ENCODE measurements around the gene NIPA2. TPM values are rescaled to one million over a fixed set of nuclear protein-coding genes. Genes with fewer than 3 reads are reported as not detected.

Gene NIPA2
- polyA plus RNA-seq, 12 donors: 30.3 to 50.1 (median 43.4) TPM; not detected in 1

- DNase-seq: no peak
Observed at GRCh38 chr15:22893881-22894280, 55.4 kb downstream of the NIPA2 start.

GRCh38 chr15:22895465-22896190, 57.2 kb downstream of the NIPA2 start:
- DNase-seq: no peak

DNA sequence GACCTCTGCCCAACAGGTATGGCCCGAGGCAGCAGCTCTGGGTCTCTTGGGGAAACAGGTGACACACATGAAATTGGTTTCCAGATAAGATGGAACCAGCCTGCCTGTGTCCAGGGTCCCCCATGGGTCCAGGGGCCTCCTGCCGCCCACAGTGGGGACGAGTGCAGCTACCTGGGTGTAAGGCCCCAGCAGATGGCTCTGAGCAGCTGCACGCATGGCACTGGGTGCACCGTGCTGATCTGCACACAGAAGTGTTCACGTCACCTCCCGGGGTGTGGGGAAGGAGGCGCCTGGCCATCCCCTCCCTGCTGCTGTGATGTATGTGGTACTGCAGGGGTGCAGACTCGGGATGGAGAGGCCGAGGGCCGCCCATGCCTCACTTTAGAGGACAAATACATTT, 63.6 kb downstream of the NIPA2 start:
- DNase-seq: no peak

GRCh38 chr15:22902578-22902977, 64.1 kb downstream of the NIPA2 start:
- no peak for DNase-seq

- no peak for DNase-seq
Observed at GRCh38 chr15:22902981-22903380, 64.5 kb downstream of the NIPA2 start.

DNA sequence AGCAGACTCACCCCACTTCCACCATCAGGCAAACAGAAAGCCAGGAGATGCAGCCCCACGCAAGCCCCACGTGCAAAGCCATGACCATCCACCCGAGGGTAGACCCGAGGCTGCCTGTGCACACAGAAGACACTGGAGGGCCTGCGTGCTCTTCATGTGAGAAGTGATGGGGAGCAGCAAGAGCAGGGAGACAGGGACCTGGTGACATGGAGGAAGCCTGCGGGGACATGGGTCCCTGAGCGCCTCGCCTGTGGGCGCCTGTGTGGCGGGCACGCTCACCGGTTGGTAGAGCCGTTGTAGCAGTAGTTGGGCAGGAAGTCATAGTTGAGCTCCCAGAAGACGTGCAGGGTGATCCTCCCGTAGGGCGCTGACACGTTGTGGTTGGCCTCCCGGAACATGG, 65.0 kb downstream of the NIPA2 start:
- no peak for DNase-seq

DNA sequence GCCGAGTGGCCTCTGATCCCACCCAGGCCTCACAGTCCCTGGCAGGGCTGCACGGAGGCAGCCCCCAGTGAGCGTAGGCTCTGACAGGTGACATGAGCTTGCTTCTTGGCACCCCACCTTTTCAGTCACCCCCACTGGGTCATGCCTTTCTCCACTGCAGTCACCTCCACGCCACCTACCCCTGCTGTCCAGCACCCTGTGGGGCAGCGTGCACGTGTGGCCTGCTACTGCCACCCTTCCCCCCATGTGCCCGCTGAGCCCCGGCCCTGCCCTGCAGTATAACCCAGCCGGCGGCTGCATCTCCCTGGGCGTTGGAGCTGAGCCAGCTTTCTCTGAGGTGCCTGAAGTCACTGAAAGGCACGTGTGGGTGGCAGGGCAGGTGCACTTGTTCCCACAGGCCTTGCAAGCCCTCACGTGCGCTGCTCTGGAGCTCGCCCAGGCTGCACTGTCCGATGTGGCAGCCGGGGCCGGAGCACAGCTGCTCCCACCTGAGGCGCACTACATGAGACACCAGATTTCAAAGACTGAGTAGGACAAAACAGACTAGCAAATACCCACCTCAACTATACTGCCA, 65.6 kb downstream of the NIPA2 start:
- no peak for DNase-seq

- DNase-seq: no peak
Observed at GRCh38 chr15:22904736-22905135, 66.3 kb downstream of the NIPA2 start.

- DNase-seq: no peak
Observed at GRCh38 chr15:22907161-22907950, 68.9 kb downstream of the NIPA2 start.

- no peak for DNase-seq
Observed at GRCh38 chr15:22908830-22909229, 70.4 kb downstream of the NIPA2 start.

- no peak for DNase-seq
Observed at GRCh38 chr15:22911306-22911705, 72.8 kb downstream of the NIPA2 start.

DNA sequence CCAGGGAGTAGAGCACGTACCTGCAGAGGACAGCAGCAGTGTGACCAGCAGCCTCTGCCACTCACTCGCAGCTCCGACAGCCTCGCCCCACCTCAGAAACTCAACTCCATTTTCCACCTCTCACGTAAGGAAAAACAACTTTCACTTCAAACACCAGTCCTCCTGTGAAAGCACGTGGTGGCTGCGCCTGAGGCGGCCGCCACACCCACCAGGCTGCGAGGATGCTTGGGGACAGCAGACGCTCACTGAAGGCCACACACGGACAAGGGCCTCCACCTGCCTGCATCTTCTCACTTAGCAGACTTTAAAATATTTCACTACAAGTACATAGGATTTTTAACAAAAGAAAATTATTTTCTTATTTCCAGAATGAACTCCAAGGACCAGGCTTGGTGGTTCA, 73.8 kb downstream of the NIPA2 start:
- DNase-seq: no peak

DNA sequence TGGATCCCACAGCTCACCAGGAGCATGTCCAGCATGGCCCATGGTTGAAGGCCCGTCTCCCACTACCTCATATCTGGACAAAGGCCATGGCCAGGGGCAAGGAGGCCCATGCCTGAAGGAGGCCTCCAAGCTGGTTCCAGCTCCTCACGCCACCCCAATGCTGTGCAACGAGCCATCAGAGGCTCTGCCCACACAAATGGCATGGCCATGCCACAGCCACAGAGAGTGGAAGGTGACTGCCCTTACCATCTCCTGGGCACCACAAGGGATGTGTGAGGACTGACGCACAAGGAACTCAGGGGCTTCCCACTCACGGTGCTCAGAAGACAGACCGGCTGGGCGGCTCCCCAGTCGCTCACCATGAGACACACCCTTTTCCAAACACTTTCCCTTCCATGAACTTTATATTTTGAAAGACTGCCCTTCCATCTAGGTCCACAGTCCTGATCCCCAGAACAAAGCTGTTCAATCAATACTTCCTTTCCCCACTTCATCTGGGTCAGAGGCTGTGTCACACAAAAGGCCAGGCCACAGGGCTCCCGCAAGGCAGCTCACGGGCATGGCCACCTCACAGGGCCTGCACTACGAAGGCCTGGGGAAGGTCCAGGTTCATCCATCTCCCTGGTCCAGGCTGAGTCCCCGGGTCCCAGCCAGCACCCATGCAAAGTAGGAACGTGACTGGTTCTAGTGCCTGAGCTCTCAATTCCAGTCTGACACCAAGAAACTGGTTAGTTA, 75.3 kb downstream of the NIPA2 start:
- no peak for DNase-seq

DNA sequence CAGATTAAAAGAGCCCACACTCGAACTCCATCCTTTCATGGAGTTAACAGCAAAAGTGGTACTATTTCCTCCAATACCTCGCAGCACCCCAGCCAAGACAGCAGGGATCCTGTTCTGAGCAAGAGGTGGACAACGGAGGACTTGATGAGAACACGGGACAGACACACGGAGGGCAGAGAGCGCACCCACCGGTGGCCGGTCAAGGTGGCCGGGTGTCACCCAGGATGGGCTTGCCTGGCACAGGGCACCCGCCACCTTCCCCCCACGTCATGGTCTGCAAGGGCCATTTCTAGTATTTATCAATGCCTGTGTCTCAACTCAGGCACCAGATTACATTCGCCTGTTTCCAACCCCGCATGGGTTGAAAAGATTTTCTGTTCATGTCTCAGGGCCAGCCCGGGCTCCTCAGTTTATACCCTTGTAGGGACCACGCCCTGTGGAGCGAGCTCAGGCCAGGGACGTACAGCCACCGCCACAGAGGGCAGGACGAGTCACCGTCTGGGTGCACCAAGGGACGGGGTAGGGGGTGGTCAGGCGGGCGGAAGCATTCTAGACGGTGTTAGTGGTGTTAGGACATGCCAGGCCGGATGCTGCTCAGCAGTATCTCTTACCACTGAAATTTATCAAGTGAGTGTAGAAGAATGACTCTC, 77.5 kb downstream of the NIPA2 start:
- no peak for DNase-seq

DNA sequence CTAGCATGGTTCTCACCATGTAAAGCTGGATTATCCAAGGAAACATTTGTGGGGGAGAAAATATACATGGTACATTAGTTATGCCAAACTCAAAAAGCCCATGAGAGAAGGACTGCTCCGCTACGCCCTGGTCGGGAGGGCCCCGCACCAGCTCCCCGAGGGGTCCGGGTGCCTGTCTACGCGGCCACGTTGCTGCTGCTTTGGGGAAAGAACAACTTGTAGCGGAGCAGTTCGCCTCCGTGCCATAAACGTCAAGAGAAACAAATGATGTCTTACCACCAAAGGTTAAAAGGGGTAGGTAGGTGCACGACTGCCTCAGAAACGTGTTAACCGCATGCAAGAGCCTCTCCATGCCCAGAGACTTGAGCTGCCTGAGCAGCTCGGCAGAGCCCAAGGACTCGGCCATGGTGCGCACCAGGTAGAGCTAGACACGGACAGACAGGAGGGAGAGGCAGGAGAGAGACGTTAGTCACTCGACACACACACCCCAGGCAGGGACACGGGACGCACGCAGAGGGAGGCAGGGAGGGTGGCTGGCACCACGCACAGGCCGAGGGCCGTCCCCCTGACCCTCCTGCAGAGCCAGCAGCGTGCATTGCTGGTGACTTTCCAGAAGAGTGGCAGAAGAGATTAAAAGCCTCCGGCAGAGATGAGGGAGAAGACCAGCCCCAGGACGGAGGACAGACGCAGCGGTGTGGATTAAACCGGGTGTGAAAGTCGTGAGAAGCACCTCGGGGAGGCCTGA, 78.3 kb downstream of the NIPA2 start:
- DNase-seq: no peak

DNA sequence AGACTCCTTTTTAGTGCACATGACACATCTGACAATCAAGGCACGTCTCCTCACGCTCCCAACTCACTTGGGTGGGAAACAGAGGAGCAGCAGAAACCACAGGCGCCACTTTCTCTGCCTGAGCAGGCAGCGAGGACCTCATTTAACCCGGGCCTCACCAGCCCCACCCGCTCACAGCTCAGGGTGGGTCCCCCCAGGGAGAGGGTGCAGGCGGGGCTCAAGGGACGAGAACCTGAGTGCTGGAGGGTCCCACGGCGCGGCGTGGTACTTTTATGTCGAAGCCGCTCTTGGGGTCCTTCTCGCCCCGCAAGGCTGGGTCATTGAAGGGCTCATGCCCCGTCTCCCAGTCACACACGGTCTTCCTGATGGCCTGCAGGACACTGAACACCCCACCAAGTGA, 79.1 kb downstream of the NIPA2 start:
- no peak for DNase-seq

Other genes with a start within 250 kb of the NIPA2 start
- gene NIPA1, start 52.0 kb upstream of the NIPA2 start, polyA plus RNA-seq (ENCODE audit: insufficient read length in 12 of 12): 10 to 100 TPM in 1 of 12 donors, 1 to 10 TPM in 10, not detected in 1; 5.8 to 10.0 (median 7.5) TPM
- gene CYFIP1, start 141.7 kb downstream of the NIPA2 start, polyA plus RNA-seq (ENCODE audit: insufficient read length in 12 of 12): 10 to 100 TPM in 11 of 12 donors, not detected in 1; 45.7 to 86.4 (median 54.5) TPM
- gene TUBGCP5, start 200.9 kb downstream of the NIPA2 start, polyA plus RNA-seq (ENCODE audit: insufficient read length in 12 of 12): 10 to 100 TPM in 10 of 12 donors, 1 to 10 TPM in 1, not detected in 1; 9.7 to 31.5 (median 16.2) TPM